A549 (cell line): ENCODE measurements around the gene SPSB3.

Source experiments
- BCL3 ChIP-seq: fragments of >200 bp; sonication (Bioruptor Twin); formaldehyde crosslinking; IDR thresholded peaks from 3 replicates; pipeline ENCODE4 v1.6.1; 2016
- POLR2A ChIP-seq: IDR thresholded peaks from 2 replicates; pipeline ENCODE4 v1.6.1; 2012; ENCODE audit warnings: mild to moderate bottlenecking, low read length

- TF ChIP-seq BCL3 (no peak), POLR2A (no peak)
These were observed 5.8 kb upstream of the SPSB3 start for GRCh38 chr16:1788095-1788707.
